Skin of body (tissue), 2 donors: ENCODE results near the gene DMD. TPM values are rescaled to one million over a fixed set of nuclear protein-coding genes. Genes with fewer than 3 reads are reported as not detected.

Experiments used
- DNase-seq: peaks from one replicate; lab custom pipeline; 2025; lab: John Stamatoyannopoulos, UW
- total RNA-seq: library from RNA; depleted of rRNA; stranded (reverse); fragments of >200 nt; gene quantifications from one replicate; pipeline ENCODE4 v1.2.3, GENCODE V29; 2014

Gene DMD
- total RNA-seq, 1 donor from 2014 or later, result 87.0 TPM

DNA sequence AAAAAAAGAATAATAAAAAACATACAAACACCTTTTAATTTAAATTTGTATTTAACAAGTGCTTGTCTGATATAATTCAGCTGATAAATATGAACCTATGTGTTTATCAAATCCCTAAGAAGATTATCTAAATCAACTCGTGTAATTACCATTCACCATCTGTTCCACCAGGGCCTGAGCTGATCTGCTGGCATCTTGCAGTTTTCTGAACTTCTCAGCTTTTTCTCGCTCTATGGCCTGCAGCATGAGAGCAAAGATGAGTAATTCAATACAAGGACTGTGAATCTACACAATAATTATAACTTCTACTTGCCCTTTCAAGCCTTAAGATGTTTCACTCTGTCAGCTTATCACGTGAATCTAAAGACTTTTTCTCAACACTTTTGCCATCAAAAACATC, 709.7 kb downstream of the DMD start:
- no peak for DNase-seq

- DNase-seq, result no peak
These were observed 714.7 kb downstream of the DMD start for GRCh38 chrX:32496671-32497070.

DNA sequence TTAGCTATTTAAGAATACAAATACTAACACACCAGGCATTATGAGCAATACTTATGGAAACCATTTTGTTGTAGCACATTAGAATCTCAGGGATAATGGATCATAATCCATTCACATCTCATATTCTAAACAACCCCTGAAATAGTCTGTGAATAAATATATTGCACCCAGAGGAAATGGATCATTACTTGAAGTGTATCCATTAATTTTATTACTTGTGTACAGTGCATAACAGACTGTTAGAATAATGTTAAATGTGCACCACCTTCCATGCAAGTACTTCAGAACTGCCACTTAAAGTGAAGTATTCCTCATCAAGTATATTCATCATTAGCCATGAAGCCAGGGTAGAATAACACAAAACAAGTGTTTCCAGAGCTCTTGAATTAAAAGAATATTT, 715.5 kb downstream of the DMD start:
- no peak for DNase-seq

DNA sequence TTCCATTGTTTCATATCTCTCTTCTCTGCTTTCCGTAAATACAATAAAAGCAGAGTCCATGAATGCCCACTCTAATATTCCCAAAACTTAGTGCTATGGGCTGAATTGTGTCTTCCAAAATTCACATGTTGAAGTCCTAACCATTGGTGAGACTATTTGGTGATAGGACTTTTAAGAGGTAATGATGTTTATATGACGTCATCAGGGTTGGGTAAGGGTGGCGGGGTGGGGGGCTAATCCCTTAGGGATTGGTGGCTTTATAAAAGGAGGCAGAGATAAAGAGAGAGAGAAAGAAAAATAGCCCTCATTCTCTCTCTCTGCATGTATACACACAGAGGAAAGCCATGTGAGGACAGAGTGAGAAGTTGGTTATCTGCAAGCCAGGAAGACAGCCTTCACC, 722.2 kb downstream of the DMD start:
- DNase-seq, result no peak

DNA sequence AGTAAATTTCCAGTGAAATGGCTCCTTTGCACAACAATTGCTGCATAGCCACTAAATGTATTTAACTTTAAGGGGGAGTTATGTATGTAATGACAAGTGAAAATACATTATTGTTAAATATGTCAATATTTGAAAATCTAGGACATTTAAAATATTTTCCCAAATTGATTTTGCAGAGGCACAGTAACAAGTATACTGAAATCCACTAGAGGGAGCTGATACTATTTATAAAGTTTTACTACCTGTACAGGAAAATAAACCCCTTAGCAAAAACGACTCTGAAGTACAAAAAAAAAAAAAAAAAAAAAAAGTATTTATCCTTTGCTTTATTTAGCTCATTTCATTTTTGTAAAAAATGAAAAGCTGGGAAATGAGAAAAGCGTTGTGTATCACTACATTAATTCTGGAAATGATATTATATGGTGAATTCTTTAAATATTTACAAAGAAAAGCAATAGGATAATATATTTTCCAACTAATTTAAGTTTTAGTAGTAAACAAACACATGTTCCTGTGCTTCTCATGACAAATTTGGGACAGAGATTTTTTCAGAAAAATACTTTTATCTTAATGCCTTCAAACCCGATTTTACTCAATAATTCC, 727.7 kb downstream of the DMD start:
- no peak for DNase-seq

GRCh38 chrX:32480019-32480418, 731.3 kb downstream of the DMD start:
- no peak for DNase-seq

DNA sequence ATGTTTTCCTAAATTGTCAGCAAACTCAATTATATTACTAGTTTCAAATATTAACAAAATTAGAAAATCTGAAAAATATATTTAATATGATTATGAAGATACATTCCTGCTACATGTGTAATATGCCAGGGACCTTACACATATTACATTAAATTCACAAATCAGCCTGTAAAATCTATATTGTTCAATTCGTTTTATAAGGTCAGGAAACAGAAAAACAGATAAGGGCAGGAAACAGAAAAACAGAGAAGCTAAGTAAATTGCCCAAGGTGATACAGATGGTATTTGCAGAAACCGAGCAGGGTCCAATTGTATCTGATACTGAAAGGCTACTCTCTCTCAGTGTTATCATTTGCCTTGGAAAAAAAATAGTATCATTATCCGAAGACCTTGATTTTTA, 739.0 kb downstream of the DMD start:
- no peak for DNase-seq

DNA sequence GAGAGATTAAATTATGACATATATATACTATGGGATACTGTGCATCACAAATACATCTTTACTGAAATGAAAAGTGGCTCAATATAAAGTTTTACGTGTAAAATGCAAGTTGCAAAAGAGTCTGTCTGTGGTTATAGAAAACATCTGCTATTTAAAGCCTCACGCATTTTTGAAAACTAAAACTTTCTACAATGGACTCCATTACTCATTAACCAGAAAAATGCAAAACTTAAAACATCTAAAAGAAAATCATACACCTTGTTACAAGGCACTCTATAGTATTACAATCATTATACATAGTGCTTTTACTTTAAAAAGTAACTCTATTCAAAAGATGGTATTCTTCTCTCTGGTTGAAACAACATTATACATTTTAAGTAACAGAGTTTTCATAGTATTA, 755.6 kb downstream of the DMD start:
- no peak for DNase-seq

- DNase-seq, result no peak
These were observed 759.2 kb downstream of the DMD start for GRCh38 chrX:32451954-32452695.

- no peak for DNase-seq
These were observed 762.4 kb downstream of the DMD start for GRCh38 chrX:32448945-32449344.

GRCh38 chrX:32448320-32448719, 763.0 kb downstream of the DMD start:
- no peak for DNase-seq

DNA sequence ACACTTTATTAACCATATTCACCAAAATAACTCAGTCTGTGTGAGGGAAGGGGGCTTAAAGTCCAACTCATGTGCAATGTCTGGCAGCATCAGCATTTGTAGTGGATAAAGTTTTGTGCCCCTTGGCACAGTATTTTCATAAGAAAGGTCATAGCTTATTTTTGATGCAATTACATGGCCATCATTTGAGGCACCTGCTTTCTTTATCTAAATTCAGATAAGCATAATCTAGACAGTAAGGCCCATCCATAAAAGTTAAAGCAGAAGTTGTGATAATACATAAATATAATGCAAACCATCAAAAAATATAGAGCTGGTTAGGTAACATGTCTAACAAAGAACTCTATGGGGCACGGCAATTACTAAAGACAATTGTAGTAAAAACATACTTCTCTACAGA, 763.7 kb downstream of the DMD start:
- no peak for DNase-seq

DNA sequence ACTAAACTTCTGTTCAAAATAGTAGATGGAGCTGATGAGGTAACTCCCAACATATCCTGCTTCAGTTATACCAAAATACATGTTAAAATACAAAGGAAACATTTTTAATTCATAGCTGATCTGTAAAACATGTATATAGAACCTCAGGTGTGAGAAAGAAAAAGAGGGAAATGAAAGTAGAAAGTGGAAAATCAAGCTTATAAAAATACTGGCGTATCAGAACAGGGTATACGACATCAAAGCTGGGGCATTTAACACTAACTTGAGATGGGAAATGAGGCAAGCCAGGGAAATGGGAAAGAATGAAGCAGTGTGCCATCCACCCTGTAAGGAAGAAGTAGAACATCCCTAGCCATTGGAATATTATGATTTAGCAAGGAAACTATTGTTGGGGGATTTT, 767.5 kb downstream of the DMD start:
- DNase-seq, result no peak

GRCh38 chrX:32421266-32421665, 790.1 kb downstream of the DMD start:
- DNase-seq, result no peak

DNA sequence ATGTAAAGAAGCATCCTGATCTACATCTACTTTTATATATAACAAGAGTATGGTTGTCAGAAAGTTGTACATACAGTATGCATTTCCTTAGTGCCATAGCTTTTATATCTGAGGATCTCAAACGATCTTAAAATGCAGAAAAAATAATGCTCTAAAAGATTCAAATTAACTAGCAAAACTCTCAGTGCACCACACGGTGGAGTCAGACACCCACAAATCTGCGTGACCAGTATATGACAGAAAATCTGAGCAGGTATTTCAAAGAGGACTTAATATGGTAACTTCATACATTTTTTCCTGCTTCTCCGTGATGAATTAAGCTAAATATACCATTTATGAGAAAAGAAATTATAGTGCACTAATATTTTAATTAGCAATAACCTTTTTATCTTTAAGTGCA, 803.0 kb downstream of the DMD start:
- DNase-seq, result no peak

- DNase-seq, result no peak
These were observed 813.7 kb downstream of the DMD start for GRCh38 chrX:32397562-32398216.

- DNase-seq, result no peak
These were observed 815.5 kb downstream of the DMD start for GRCh38 chrX:32395878-32396277.

GRCh38 chrX:32392655-32393054, 818.7 kb downstream of the DMD start:
- no peak for DNase-seq

DNA sequence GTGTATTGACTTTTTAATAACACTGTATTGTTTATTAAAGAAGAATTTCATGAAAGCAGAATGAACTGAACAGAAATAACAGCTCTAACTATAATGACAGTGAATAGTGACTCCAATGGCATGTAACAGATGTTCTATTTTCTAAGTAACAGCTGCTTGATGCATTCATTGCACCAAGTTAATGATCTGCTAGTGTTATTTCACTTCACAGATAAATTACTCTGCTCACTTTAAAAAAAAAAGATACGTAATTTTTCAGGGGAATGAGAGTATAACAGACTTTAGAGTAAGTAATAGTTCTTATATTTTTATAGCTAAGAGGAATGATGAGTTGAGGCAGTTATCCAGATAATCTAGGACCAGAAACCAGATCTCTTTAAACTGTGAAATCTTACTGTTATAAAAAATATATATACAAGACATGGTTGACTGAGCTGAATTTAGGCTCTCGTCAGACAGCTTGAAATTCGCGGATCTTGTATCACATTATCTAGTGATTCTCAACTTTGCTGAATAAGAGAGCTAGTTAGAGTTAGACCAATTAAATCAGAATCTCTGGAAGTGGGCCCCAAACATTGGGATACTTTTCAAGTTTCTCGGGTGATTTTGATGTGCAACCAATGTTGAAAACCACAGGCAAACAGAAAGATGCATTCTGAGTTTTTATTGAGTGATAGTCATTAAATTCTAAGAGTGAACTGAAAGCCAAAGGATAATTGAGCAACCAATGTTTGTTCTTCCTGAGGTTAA, 840.7 kb downstream of the DMD start:
- DNase-seq, result no peak

- DNase-seq, result no peak
These were observed 917.2 kb downstream of the DMD start for GRCh38 chrX:32293962-32294700.

GRCh38 chrX:32289356-32289755, 922.0 kb downstream of the DMD start:
- DNase-seq, result no peak
